Keratinocyte (primary cell): ENCODE data around the gene TFDP2. TPM values are rescaled to one million over a fixed set of nuclear protein-coding genes. Genes with fewer than 3 reads are reported as not detected.

Experiments
- DNase-seq: peaks from one replicate; pipeline ENCODE4 v3.0.0-alpha.2; 2011; ENCODE audit warnings: low read depth, missing footprints, low spot score
- FAIRE-seq: peaks from 2 replicates; lab custom pipeline; 2011; peaks lifted over from hg19 to GRCh38; lab: Jason Lieb, UNC
- H2AFZ ChIP-seq: 2 replicates; pipeline ENCODE4 v1.6.0; 2012; ENCODE audit warnings: low read length, control low read depth, inconsistent platforms; ENCODE audit not compliant: control insufficient read depth
- H3K27ac ChIP-seq: 2 replicates; pipeline ENCODE4 v1.5.1; 2011; ENCODE audit warnings: low read length; ENCODE audit not compliant: control insufficient read depth, insufficient read depth
- H3K27me3 ChIP-seq: 3 replicates; pipeline ENCODE4 v1.6.0; 2011; ENCODE audit warnings: low read length; ENCODE audit not compliant: control insufficient read depth, insufficient read depth; ENCODE audit errors: extremely low read depth
- H3K36me3 ChIP-seq, 2 experiments: 2 replicates in 1 of 2; 3 replicates in 1 of 2; pipeline ENCODE4 v1.5.1; 2011; ENCODE audit warnings: low read length in 2 of 2, mild to moderate bottlenecking in 1 of 2; ENCODE audit not compliant: control insufficient read depth in 2 of 2, insufficient read depth in 2 of 2; ENCODE audit errors: extremely low read depth in 1 of 2
- H3K4me1 ChIP-seq: 3 replicates; pipeline ENCODE4 v1.5.1; 2011; ENCODE audit warnings: low read length; ENCODE audit not compliant: control insufficient read depth, insufficient read depth; ENCODE audit errors: extremely low read depth
- H3K4me2 ChIP-seq: 3 replicates; pipeline ENCODE4 v1.6.0; 2011; ENCODE audit warnings: low read depth, low read length; ENCODE audit not compliant: control insufficient read depth, insufficient read depth; ENCODE audit errors: extremely low read depth
- H3K4me3 ChIP-seq, 3 experiments: fragments of 200-600 bp in 1 of 3; sonication (generic) in 1 of 3; 2 replicates in 2 of 3; 3 replicates in 1 of 3; pipeline ENCODE4 v1.5.1; 2011 to 2016; ENCODE audit warnings: low read length in 3 of 3, mild to moderate bottlenecking in 3 of 3, control low read depth in 2 of 3, inconsistent platforms in 1 of 3, low read depth in 1 of 3, mixed read lengths in 1 of 3, mixed run types in 1 of 3, moderate library complexity in 1 of 3; ENCODE audit not compliant: control insufficient read depth in 2 of 3, insufficient read depth in 2 of 3; ENCODE audit errors: extremely low read depth in 1 of 3
- H3K79me2 ChIP-seq: 2 replicates; pipeline ENCODE4 v1.6.0; 2012; ENCODE audit warnings: low read length; ENCODE audit not compliant: control insufficient read depth, insufficient read depth
- H3K9ac ChIP-seq: 3 replicates; pipeline ENCODE4 v1.6.0; 2011; ENCODE audit warnings: low read length; ENCODE audit not compliant: control insufficient read depth, insufficient read depth; ENCODE audit errors: extremely low read depth
- H3K9me1 ChIP-seq: 3 replicates; pipeline ENCODE4 v1.6.0; 2011; ENCODE audit warnings: low read length; ENCODE audit not compliant: control insufficient read depth, insufficient read depth; ENCODE audit errors: extremely low read depth
- H3K9me3 ChIP-seq: 2 replicates; pipeline ENCODE4 v1.5.1; 2012; ENCODE audit warnings: low read depth, low read length; ENCODE audit not compliant: control insufficient read depth
- H4K20me1 ChIP-seq: 3 replicates; pipeline ENCODE4 v1.6.0; 2011; ENCODE audit warnings: low read length; ENCODE audit not compliant: control insufficient read depth, insufficient read depth; ENCODE audit errors: extremely low read depth
- CTCF ChIP-seq, 3 experiments: IDR thresholded peaks in 1 of 3; conservative IDR thresholded peaks in 1 of 3; optimal IDR thresholded peaks in 1 of 3; 2 replicates in 2 of 3; 3 replicates in 1 of 3; pipeline versions ENCODE3 to v1.5.1; 2011; ENCODE audit warnings: low read length in 3 of 3, mild to moderate bottlenecking in 3 of 3, moderate library complexity in 2 of 3, control low read depth in 1 of 3, inconsistent platforms in 1 of 3; ENCODE audit not compliant: insufficient read depth in 2 of 3; ENCODE audit errors: extremely low read depth in 1 of 3
- EZH2 ChIP-seq: IDR thresholded peaks from one replicate; pipeline ENCODE4 v1.6.1; 2012; ENCODE audit warnings: inconsistent platforms, mild to moderate bottlenecking, low read length, moderate library complexity
- dilution Hi-C: fragments of 300-500 bp; cut with MboI; formaldehyde crosslinking; loops from one replicate; pipeline ENCODE4 v1.7.0; 2020; ENCODE audit warnings: low sequenced_read_pairs; ENCODE audit not compliant: extremely low pct_ligation_motif_present
- polyA plus RNA-seq, 5 experiments: library from polyadenylated mRNA; depleted of rRNA in 3 of 5; stranded (reverse) in 3 of 5; stranded (forward) in 1 of 5; unstranded in 1 of 5; fragments of >200 nt; gene quantifications; 1 replicate in 1 of 5; 2 replicates in 3 of 5; 3 replicates in 1 of 5; pipeline versions ENCODE4 v1.2.1 to v1.2.3, GENCODE V29; 2011 to 2012; ENCODE audit warnings: missing spikeins in 2 of 5, low read depth in 1 of 5, low replicate concordance in 1 of 5

Gene TFDP2
- polyA plus RNA-seq, 1 donor (not counting 4 experiments of a cell fraction or from before 2014, with no cell fraction given) = 40.6 TPM

- no peak for FAIRE-seq
- Histone ChIP-seq H4K20me1 (no peaks in the 10 kb centered on the region), H3K36me3 (no peaks in the 10 kb centered on the region), H3K27me3 (no peaks in the 10 kb centered on the region), H3K4me3 (no peak overlapping the region), H2AFZ (no peak overlapping the region), H3K79me2 (no peaks in the 10 kb centered on the region), H3K9me3 (no peaks in the 10 kb centered on the region), H3K4me1 (peaks cover 11% of the 10 kb centered on the region), H3K9me1 (no peaks in the 10 kb centered on the region), H3K27ac (no peak overlapping the region), H3K4me2 (no peak overlapping the region), H3K9ac (no peak overlapping the region)
- DNase-seq = no peak
- dilution Hi-C loops = no loop called here
- TF ChIP-seq CTCF (optimal IDR thresholded peaks at IDR 0.05 in 1 of 3, IDR thresholded peaks at IDR 0.05 in 1 of 3, conservative IDR thresholded peaks at IDR 0.05 in 1 of 3; ENCODE audit: extremely low read depth in 1 of 3, insufficient read depth in 2 of 3, low read length in 3 of 3) (no peak), EZH2 (no peak)
Measured at GRCh38 chr3:141949399-141949798, 199.9 kb downstream of the TFDP2 start.

GRCh38 chr3:141945726-141946485 is 203.4 kb downstream of the TFDP2 start:
- Histone ChIP-seq H3K4me2 (no peak overlapping the region), H4K20me1 (no peaks in the 10 kb centered on the region), H3K9ac (no peak overlapping the region), H3K9me1 (no peaks in the 10 kb centered on the region), H3K36me3 (no peaks in the 10 kb centered on the region), H3K4me3 (no peak overlapping the region), H3K27ac (no peak overlapping the region), H3K4me1 (peaks cover 8% of the 10 kb centered on the region), H3K27me3 (no peaks in the 10 kb centered on the region), H3K79me2 (no peaks in the 10 kb centered on the region), H3K9me3 (no peaks in the 10 kb centered on the region), H2AFZ (no peak overlapping the region)
- dilution Hi-C loops = no loop called here
- no peak for TF ChIP-seq EZH2
- TF ChIP-seq CTCF (optimal IDR thresholded peaks at IDR 0.05 in 1 of 3, IDR thresholded peaks at IDR 0.05 in 1 of 3, conservative IDR thresholded peaks at IDR 0.05 in 1 of 3; ENCODE audit: extremely low read depth in 1 of 3, insufficient read depth in 2 of 3, low read length in 3 of 3) = no peak
- no peak for FAIRE-seq
- no peak for DNase-seq
